HG03066 (cell line): Measurements from ENCODE around the gene FARP2.
"Not testable (repeated sequence)": the region's sequence is repeated elsewhere in the genome, so short reads cannot be mapped to it uniquely, and the experiment has no call there.

ENCODE experiments used
- ATAC-seq: cut with Tn5 transposase; IDR thresholded peaks from one replicate; pipeline ENCODE4 v1.9.1; 2021; ENCODE audit warnings: low read depth; ENCODE audit not compliant: unreplicated experiment

FARP2 gene

GRCh38 chr2:241393524-241394196 is 37.6 kb downstream of the FARP2 start:
- no peak for ATAC-seq

- ATAC-seq, result not testable (repeated sequence)
Measured at GRCh38 chr2:241396809-241397208, 40.7 kb downstream of the FARP2 start.

GRCh38 chr2:241399941-241400922 is 44.1 kb downstream of the FARP2 start:
- ATAC-seq, result no peak

- no peak for ATAC-seq
Measured at GRCh38 chr2:241408849-241409248, 52.8 kb downstream of the FARP2 start.

GRCh38 chr2:241410739-241411176 is 54.7 kb downstream of the FARP2 start:
- ATAC-seq, result no peak

- no peak for ATAC-seq
Measured at GRCh38 chr2:241412144-241412543, 56.1 kb downstream of the FARP2 start.

DNA sequence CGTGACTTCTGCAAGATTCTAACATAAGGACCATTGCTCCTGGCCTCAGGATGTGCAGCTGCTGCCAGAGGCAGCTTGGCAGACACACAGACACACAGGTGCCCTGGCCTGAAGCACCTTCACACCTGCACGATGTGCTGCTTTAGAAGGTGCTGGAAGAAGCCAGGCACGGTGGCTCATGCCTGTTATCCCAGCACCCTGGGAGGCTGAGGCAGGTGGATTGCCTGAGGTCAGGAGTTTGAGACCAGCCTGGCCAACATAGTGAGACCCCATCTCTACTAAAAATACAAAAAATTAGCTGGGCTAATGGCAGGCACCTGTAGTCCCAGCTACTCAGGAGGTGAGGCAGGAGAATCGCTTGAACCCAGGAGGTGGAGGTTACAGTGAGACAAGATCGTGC is 57.4 kb downstream of the FARP2 start:
- not testable (repeated sequence) for ATAC-seq

GRCh38 chr2:241413929-241414580 is 58.0 kb downstream of the FARP2 start:
- ATAC-seq, result no peak

GRCh38 chr2:241415196-241415595 is 59.1 kb downstream of the FARP2 start:
- ATAC-seq, result no peak

GRCh38 chr2:241417626-241418025 is 61.5 kb downstream of the FARP2 start:
- ATAC-seq, result no peak

GRCh38 chr2:241421330-241421729 is 65.2 kb downstream of the FARP2 start:
- ATAC-seq, result no peak

- not testable (repeated sequence) for ATAC-seq
Measured at GRCh38 chr2:241421942-241422341, 65.9 kb downstream of the FARP2 start.

GRCh38 chr2:241422350-241422749 is 66.3 kb downstream of the FARP2 start:
- ATAC-seq, result no peak

DNA sequence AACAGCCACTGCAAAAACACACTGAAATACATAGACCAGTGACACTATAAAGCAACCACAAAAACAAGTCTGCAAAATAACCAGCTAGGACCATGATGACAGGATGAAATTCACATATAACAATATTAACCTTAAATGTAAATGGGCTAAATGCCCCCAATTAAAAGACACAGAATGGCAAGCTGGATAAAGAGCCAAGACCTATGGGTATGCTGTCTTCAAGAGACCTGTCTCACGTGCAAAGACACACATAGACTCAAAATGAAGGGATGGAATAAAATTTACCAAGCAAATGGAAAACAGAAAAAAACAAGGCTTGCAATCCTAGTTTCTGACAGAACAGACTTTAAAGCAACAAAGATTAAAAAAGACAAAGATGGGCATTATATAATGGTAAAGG is 67.4 kb downstream of the FARP2 start:
- not testable (repeated sequence) for ATAC-seq

DNA sequence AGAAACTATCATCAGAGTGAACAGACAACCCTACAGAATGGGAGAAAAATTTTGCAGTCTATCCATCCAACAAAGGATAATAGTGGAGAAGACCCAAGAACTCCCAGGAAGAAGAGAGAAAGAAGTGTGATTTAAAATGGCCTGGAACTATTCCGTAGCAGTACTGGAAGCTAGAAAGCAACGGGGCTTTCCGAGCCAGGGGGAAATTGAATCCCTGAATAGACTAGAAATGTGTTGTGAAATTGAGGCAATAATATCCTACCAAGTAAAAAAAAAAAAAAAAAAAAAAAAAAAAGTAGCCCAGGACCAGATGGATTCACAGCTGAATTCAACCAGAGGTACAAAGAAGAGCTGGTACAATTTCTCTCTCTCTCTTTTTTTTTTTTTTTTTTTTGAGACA is 69.3 kb downstream of the FARP2 start:
- ATAC-seq, result no peak

- no peak for ATAC-seq
Measured at GRCh38 chr2:241430178-241430577, 74.1 kb downstream of the FARP2 start.

DNA sequence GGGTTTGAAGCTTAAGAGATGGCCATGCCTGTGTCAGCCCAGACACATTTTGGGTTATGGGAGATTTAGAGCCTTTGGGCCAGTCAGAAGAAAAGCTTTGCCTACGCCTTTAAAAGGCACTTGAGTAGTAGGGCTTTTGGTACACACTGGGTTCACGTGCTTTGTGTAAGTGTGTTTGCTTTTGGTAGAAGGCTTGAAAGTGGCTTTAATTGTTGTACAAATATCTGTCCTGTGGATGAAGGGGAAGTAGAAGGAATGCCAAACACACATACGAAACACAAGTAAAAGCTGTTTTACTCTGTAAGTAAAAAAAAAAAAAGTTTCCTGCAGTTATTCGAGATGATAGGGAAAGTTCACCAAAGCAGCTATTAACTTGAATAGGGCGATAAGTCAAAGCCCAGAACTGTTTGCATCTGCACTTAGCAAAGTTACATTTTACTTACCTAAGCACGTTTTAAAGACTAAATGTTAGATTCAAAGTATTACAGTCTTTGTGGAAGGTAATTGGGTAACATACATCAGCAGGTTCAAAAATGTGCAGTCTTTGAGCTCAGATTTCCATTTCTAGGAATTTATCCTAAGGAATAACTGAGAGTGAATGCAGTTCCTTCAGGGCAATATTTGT is 76.9 kb downstream of the FARP2 start:
- ATAC-seq, result no peak

- no peak for ATAC-seq
Measured at GRCh38 chr2:241437179-241437578, 81.1 kb downstream of the FARP2 start.

- ATAC-seq, result no peak
Measured at GRCh38 chr2:241441492-241441891, 85.4 kb downstream of the FARP2 start.

DNA sequence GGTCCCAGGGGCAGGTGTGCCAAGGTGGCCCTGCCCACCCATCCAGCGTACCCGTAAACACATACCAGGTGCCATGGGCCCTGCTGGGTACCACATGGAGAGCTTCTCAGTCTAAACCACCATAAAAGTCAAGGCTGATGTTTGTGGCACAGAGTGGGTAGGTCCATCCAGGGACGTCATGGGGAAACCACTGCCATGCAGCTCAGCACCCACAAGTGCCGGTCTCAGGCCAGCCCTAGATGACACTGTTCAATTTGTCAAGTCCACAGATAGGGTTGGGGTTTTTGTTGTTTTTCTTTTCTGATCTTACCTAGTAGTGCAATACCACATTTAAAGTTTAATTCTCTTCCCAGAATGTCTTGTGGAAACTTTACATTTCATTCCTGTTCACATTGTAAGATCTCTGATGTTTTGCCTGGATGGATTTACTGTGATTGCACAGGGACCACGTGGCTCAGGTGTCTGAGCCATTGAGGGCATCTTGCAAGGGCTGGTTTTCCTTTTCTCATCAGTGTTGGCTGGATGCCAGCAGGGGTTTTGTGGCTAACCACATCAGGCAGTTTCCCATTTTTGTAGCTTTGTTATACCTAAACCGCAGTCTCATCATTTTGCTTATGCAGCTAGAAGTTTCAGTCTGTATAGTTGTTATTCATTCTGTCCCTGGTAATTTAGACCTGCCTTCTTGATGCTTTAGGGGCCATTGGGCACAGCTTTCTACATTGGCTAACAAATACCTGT is 87.6 kb downstream of the FARP2 start:
- ATAC-seq, result no peak
